G401.6 (cell line): ENCODE results near the gene PCBP3.

ENCODE experiments used
- FAIRE-seq: peaks from 2 replicates; lab custom pipeline; 2012; peaks lifted over from hg19 to GRCh38; lab: Jason Lieb, UNC

The PCBP3 gene

GRCh38 chr21:45932922-45933502 lies 289.5 kb downstream of the PCBP3 start:
- FAIRE-seq: no peak

GRCh38 chr21:45934085-45934484 lies 290.6 kb downstream of the PCBP3 start:
- no peak for FAIRE-seq

- no peak for FAIRE-seq
Observed at GRCh38 chr21:45934554-45934953, 291.0 kb downstream of the PCBP3 start.

- FAIRE-seq: no peak
Observed at GRCh38 chr21:45935628-45936027, 292.1 kb downstream of the PCBP3 start.

- FAIRE-seq: no peak
Observed at GRCh38 chr21:45937721-45938452, 294.4 kb downstream of the PCBP3 start.

- FAIRE-seq: no peak
Observed at GRCh38 chr21:45938453-45938755, 294.9 kb downstream of the PCBP3 start.

- FAIRE-seq: no peak
Observed at GRCh38 chr21:45938811-45939520, 295.4 kb downstream of the PCBP3 start.

- no peak for FAIRE-seq
Observed at GRCh38 chr21:45939521-45940045, 296.1 kb downstream of the PCBP3 start.

- FAIRE-seq: no peak
Observed at GRCh38 chr21:45940091-45940490, 296.6 kb downstream of the PCBP3 start.

- no peak for FAIRE-seq
Observed at GRCh38 chr21:45940621-45941337, 297.3 kb downstream of the PCBP3 start.

- no peak for FAIRE-seq
Observed at GRCh38 chr21:45941338-45941710, 297.8 kb downstream of the PCBP3 start.

GRCh38 chr21:45941717-45942546 lies 298.4 kb downstream of the PCBP3 start:
- no peak for FAIRE-seq

GRCh38 chr21:45942755-45943629 lies 299.5 kb downstream of the PCBP3 start:
- no peak for FAIRE-seq

GRCh38 chr21:45943630-45944540 lies 300.4 kb downstream of the PCBP3 start:
- FAIRE-seq: no peak

- FAIRE-seq: no peak
Observed at GRCh38 chr21:45944601-45945000, 301.1 kb downstream of the PCBP3 start.

- no peak for FAIRE-seq
Observed at GRCh38 chr21:45945066-45945867, 301.7 kb downstream of the PCBP3 start.

- FAIRE-seq: no peak
Observed at GRCh38 chr21:45945868-45946210, 302.3 kb downstream of the PCBP3 start.

- FAIRE-seq: no peak
Observed at GRCh38 chr21:45947296-45947695, 303.8 kb downstream of the PCBP3 start.

- FAIRE-seq: no peak
Observed at GRCh38 chr21:45947716-45948255, 304.3 kb downstream of the PCBP3 start.
